ENCODE results near the gene WNT8A.

The WNT8A gene

GRCh38 chr5:138140268-138140667 is 56.4 kb downstream of the WNT8A start:
- no peak for DNase-seq (ENCODE audit: low read depth in 2 of 2)

Measured in stimulated activated CD8-positive, alpha-beta memory T cell treated with anti-CD3 and anti-CD28 coated beads, Interleukin-7, amount 100 ng/mL, for 1 hour (primary cell).